Pancreas (tissue), 10 donors: ENCODE results near the gene F7. TPM values are rescaled to one million over a fixed set of nuclear protein-coding genes. Genes with fewer than 3 reads are reported as not detected.

Experiments used
- ATAC-seq, 4 donors: fragments of 200-7000 bp; cut with Tn5 transposase; one replicate each; pipeline versions ENCODE4 v1.8.0 to v1.9.1; 2020; ENCODE audit warnings: mild to moderate bottlenecking in 4 of 4, moderate library complexity in 4 of 4
- DNase-seq, 6 donors: peaks; one replicate each; pipeline ENCODE4 v3.0.0-alpha.2; 2020
- FAIRE-seq: peaks from 2 replicates; lab custom pipeline; 2012; peaks lifted over from hg19 to GRCh38; lab: Jason Lieb, UNC
- H3K27ac ChIP-seq, 4 donors: fragments of 200-600 bp; sonication (generic); 1 replicate in 3 of 4; 2 replicates in 1 of 4; pipeline versions ENCODE4 v1.5.0 to v1.8.0; 2020
- H3K27me3 ChIP-seq, 4 donors: fragments of 200-600 bp; one replicate each; pipeline ENCODE4 v1.8.0; 2021
- H3K36me3 ChIP-seq, 3 donors: fragments of 200-600 bp; sonication (generic) in 1 of 3; one replicate each; pipeline versions ENCODE4 v1.5.0 to v1.8.0; 2020 to 2021
- H3K4me1 ChIP-seq, 3 donors: fragments of 200-600 bp; one replicate each; pipeline ENCODE4 v1.8.0; 2021
- H3K4me3 ChIP-seq, 4 donors: fragments of 200-600 bp; sonication (generic) in 2 of 4; one replicate each; pipeline versions ENCODE4 v1.5.0 to v1.8.0; 2020 to 2021
- H3K9me3 ChIP-seq, 4 donors: fragments of 200-600 bp; one replicate each; pipeline ENCODE4 v1.8.0; 2021
- WGBS, 2 donors: extraction: QIAGEN DNeasy Blood & Tissue Kit; methylation state at CpG; one replicate each; pipeline ENCODE4 v1.1.7; 2013; 5-methylcytosine and 5-hydroxymethylcytosine counted together
- intact Hi-C, 3 donors: fragments of 100-400 bp; cut with DNase I; formaldehyde crosslinking; loops; one replicate each; pipeline versions ENCODE4 v1.11.1 to v1.14.2; 2022
- polyA plus RNA-seq, 2 donors: library from polyadenylated mRNA; stranded (reverse); fragments of 200-250 nt; gene quantifications; one replicate each; pipeline ENCODE4 v1.2.3, GENCODE V29; 2013
- total RNA-seq, 6 donors: library from RNA; stranded (reverse); fragmentation: NEBNext Ultra II Directional in 4 of 6; extraction: Animal tissue kit (Norgen Biotek cat#: 25700) in 4 of 6; gene quantifications; one replicate each; pipeline versions ENCODE4 v1.2.1 to v1.2.4, GENCODE V29; 2021 to 2023
- TF ChIP-seq, protein P1 (sequence below), 4 donors: fragments of 200-600 bp; sonication (generic) in 3 of 4; IDR thresholded peaks; one replicate each; pipeline versions ENCODE4 v1.5.0 to v1.8.0; 2021; ENCODE audit warnings: antibody characterized with exemption in 4 of 4
- donor health status: healthy with polysubstance abuse.
- donor health status: DM: no; HTN: no; CAD: no; lungs with moderate emphysema.
- donor health status: DM: no; HTN: no; CAD: no.
- donor health status: control.
- donor health status: control.
- donor health status: Bipolar disorder and iron deficiency.
- donor health status: DM: yes; HTN: yes; CAD: no.
- donor health status: DM: no; HTN: no; CAD: no.
- donor health status: DM: no; HTN: no; CAD: no.
- donor health status: DM: yes; HTN: yes; CAD: no.

Gene F7
- total and polyA plus RNA-seq, 8 donors = 0.13 to 0.96 (median 0.23) TPM; not detected in 2

DNA sequence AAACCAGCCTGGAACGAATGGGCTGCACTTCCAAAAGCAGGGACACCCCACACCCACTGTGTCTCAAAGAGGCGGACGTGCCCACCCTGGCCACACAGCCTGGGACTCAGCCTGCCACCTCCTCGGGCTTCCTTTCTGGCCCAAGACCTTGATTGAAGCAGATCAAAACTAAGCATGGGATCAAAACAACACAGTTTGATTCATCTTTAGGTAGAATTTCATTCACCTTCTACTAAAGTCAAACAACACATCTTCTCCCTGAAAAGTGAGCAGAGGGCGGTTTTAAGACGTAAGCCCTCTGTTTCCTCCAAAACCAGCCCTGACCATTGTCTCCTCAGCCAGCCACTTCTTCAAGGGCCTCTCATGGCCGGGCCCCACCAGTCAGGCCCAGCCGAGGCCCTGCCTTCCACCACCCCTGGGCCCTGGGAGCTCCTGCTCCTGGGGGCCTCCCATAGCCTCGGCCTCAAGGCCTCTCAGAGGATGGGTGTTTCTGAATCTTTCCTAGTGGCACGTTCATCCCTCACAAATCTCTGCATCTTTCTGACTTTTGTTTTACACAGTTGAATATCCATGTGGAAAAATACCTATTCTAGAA is 10.7 kb downstream of the F7 start:
- 74 to 78% methylated on average over 10 of the region's 10 CpGs for WGBS, 2 donors
- Histone ChIP-seq H3K4me3 (no peak overlapping the region), H3K27me3 (no peaks in the 10 kb centered on the region), H3K36me3 (no peaks in the 10 kb centered on the region), H3K4me1 (no peaks in the 10 kb centered on the region), H3K27ac (no peak overlapping the region), H3K9me3 (no peaks in the 10 kb centered on the region)
- no peak for DNase-seq
- no peak for FAIRE-seq
- TF ChIP-seq, protein P1, sequence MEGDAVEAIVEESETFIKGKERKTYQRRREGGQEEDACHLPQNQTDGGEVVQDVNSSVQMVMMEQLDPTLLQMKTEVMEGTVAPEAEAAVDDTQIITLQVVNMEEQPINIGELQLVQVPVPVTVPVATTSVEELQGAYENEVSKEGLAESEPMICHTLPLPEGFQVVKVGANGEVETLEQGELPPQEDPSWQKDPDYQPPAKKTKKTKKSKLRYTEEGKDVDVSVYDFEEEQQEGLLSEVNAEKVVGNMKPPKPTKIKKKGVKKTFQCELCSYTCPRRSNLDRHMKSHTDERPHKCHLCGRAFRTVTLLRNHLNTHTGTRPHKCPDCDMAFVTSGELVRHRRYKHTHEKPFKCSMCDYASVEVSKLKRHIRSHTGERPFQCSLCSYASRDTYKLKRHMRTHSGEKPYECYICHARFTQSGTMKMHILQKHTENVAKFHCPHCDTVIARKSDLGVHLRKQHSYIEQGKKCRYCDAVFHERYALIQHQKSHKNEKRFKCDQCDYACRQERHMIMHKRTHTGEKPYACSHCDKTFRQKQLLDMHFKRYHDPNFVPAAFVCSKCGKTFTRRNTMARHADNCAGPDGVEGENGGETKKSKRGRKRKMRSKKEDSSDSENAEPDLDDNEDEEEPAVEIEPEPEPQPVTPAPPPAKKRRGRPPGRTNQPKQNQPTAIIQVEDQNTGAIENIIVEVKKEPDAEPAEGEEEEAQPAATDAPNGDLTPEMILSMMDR (IDR thresholded peaks at IDR 0.05) = no peak
- ATAC-seq = no peak
- intact Hi-C loops = no loop called here

DNA sequence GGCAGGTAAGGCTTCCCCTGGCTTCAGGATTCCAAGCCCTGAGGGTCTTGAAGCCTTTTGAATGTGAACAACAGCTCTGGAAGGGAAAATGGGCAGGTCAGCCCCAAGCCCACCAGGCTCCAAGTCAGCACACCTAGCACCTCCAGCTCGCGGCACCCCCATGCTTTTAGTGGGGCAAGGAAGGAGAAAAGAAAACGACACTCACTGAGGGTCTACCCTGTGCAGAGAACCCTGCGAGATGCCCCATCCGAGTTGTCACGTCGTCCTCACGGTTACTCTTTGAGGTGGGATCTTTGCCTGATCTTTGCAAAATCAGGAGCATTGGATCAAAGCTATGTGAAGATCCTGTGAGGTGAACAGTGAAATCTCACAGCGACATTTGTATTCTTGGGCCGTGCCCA is 11.3 kb downstream of the F7 start:
- 61 to 77% methylated on average over 10 of the region's 10 CpGs for WGBS, 2 donors
- ATAC-seq (no peak), DNase-seq (peak in 1 of 6 donors; percentile 19), FAIRE-seq (no peak)
- no peaks in the 10 kb centered on the region for H3K9me3 ChIP-seq
- H3K4me3 ChIP-seq = no peak overlapping the region
- no peaks in the 10 kb centered on the region for H3K36me3 ChIP-seq
- H3K27me3 ChIP-seq = no peaks in the 10 kb centered on the region
- TF ChIP-seq, protein P1 (IDR thresholded peaks at IDR 0.05) = no peak
- H3K4me1 ChIP-seq = no peaks in the 10 kb centered on the region
- H3K27ac ChIP-seq = no peak overlapping the region
- intact Hi-C loops = no loop called here

DNA sequence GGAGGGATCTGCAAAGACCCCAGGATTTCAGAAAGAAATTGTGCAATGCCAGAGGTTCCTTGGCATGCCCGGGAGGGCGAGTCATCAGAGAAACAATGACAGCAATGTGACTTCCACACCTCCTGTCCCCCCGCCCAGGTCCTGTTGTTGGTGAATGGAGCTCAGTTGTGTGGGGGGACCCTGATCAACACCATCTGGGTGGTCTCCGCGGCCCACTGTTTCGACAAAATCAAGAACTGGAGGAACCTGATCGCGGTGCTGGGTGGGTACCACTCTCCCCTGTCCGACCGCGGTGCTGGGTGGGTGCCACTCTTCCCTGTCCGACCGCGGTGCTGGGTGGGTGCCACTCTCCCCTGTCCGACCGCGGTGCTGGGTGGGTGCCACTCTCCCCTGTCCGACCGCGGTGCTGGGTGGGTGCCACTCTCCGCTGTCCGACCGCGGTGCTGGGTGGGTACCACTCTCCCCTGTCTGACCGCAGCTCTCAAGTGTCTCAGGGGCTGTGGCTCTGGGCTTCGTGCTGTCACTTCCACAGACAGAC is 11.8 kb downstream of the F7 start:
- Histone ChIP-seq H3K36me3 (no peaks in the 10 kb centered on the region), H3K4me1 (no peaks in the 10 kb centered on the region), H3K27me3 (no peaks in the 10 kb centered on the region), H3K4me3 (no peak overlapping the region), H3K9me3 (no peaks in the 10 kb centered on the region), H3K27ac (no peak overlapping the region)
- TF ChIP-seq, protein P1 (IDR thresholded peaks at IDR 0.05) = no peak
- intact Hi-C loops = no loop called here
- WGBS, 2 donors = 81 to 84% methylated on average over 21 to 26 of the region's 26 CpGs
- no peak for FAIRE-seq
- DNase-seq = peak in 1 of 6 donors; percentile 51
- no peak for ATAC-seq

DNA sequence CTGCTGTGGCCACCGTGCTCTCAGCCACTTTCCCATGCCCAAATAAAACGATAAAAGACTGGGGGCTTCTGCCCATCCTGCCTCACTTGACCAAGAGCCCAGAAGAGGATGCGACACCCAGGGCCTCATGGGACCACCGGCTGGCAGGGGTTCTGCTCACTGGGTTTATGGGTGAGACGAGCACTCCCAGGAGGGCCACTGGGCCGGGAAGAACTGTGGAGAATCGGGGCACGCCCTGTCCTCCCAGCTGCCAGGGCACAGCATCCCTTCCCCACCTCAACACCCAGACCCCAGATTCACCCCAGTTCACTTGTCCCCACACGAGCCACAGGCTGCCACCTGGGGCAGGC is 12.3 kb downstream of the F7 start:
- DNase-seq = peak in 1 of 6 donors; percentile 55
- H3K4me3 ChIP-seq = no peak overlapping the region
- H3K27ac ChIP-seq = no peak overlapping the region
- TF ChIP-seq, protein P1 (IDR thresholded peaks at IDR 0.05) = no peak
- intact Hi-C loops = no loop called here
- H3K36me3 ChIP-seq = no peaks in the 10 kb centered on the region
- FAIRE-seq = no peak
- no peaks in the 10 kb centered on the region for H3K27me3 ChIP-seq
- WGBS, 2 donors = 66 to 76% methylated on average over 9 of the region's 9 CpGs
- no peaks in the 10 kb centered on the region for H3K9me3 ChIP-seq
- H3K4me1 ChIP-seq = no peaks in the 10 kb centered on the region
- ATAC-seq = no peak

DNA sequence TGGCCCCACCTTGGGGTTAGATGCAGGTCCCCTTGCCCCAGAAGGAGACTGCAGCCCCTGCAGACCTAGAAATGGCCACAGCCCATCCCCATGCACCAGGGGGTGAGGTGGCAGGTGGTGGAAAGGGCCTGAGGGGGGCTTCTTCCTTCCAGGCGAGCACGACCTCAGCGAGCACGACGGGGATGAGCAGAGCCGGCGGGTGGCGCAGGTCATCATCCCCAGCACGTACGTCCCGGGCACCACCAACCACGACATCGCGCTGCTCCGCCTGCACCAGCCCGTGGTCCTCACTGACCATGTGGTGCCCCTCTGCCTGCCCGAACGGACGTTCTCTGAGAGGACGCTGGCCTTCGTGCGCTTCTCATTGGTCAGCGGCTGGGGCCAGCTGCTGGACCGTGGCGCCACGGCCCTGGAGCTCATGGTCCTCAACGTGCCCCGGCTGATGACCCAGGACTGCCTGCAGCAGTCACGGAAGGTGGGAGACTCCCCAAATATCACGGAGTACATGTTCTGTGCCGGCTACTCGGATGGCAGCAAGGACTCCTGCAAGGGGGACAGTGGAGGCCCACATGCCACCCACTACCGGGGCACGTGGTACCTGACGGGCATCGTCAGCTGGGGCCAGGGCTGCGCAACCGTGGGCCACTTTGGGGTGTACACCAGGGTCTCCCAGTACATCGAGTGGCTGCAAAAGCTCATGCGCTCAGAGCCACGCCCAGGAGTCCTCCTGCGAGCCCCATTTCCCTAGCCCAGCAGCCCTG is 12.8 kb downstream of the F7 start:
- H3K9me3 ChIP-seq = no peaks in the 10 kb centered on the region
- H3K4me3 ChIP-seq = no peak overlapping the region
- intact Hi-C loops = no loop called here
- H3K27me3 ChIP-seq = no peaks in the 10 kb centered on the region
- ATAC-seq (no peak), FAIRE-seq (no peak), DNase-seq (peak in 2 of 6 donors; percentile 48 to 70)
- H3K27ac ChIP-seq = no peak overlapping the region
- TF ChIP-seq, protein P1 (IDR thresholded peaks at IDR 0.05) = no peak
- H3K36me3 ChIP-seq = no peaks in the 10 kb centered on the region
- no peaks in the 10 kb centered on the region for H3K4me1 ChIP-seq
- 75 to 83% methylated on average over 42 of the region's 42 CpGs for WGBS, 2 donors
